Calu3 (cell line): ENCODE measurements around the gene ZNF354C. TPM values are rescaled to one million over a fixed set of nuclear protein-coding genes. Genes with fewer than 3 reads are reported as not detected.

Source experiments
- BruUV-seq: library from RNA; stranded (reverse); fragments of 400-500 nt; replicated peaks from 2 replicates; lab custom pipeline; 2021; lab: Mats Ljungman, UMichigan
- CTCF ChIA-PET: fragments of 300-600 bp; sonication (Branson Sonifier 250); formaldehyde crosslinking; loops from one replicate; lab custom pipeline; 2022; ENCODE audit warnings: antibody characterized with exemption; lab: Charles Lee
- DNase-seq: peaks from one replicate; pipeline ENCODE4 v3.0.0; 2022
- H3K27ac Mint-ChIP-seq: one replicate; pipeline ENCODE4 v1.8.0; 2022; ENCODE audit warnings: mixed read lengths; ENCODE audit not compliant: unreplicated experiment
- H3K27me3 Mint-ChIP-seq: one replicate; pipeline ENCODE4 v1.8.0; 2022; ENCODE audit warnings: mixed read lengths; ENCODE audit not compliant: unreplicated experiment
- H3K36me3 Mint-ChIP-seq: one replicate; pipeline ENCODE4 v1.8.0; 2022; ENCODE audit warnings: mild to moderate bottlenecking, moderate library complexity, mixed read lengths; ENCODE audit not compliant: insufficient read depth, unreplicated experiment
- H3K4me1 Mint-ChIP-seq: one replicate; pipeline ENCODE4 v1.8.0; 2022; ENCODE audit warnings: mild to moderate bottlenecking, low read depth, mixed read lengths; ENCODE audit not compliant: unreplicated experiment
- H3K4me3 Mint-ChIP-seq: one replicate; pipeline ENCODE4 v1.8.0; 2022; ENCODE audit warnings: mild to moderate bottlenecking, low read depth, moderate library complexity, mixed read lengths; ENCODE audit not compliant: unreplicated experiment
- H3K9me3 Mint-ChIP-seq: one replicate; pipeline ENCODE4 v1.8.0; 2022; ENCODE audit warnings: low read depth, mixed read lengths; ENCODE audit not compliant: unreplicated experiment
- CTCF ChIP-seq: fragments of 200-600 bp; IDR thresholded peaks from one replicate; pipeline ENCODE4 v1.8.0; 2022; ENCODE audit warnings: antibody characterized with exemption; ENCODE audit not compliant: unreplicated experiment
- intact Hi-C: fragments of 100-400 bp; cut with micrococcal nuclease; formaldehyde crosslinking; loops from one replicate; pipeline ENCODE4 v1.10.0; 2022; ENCODE audit not compliant: unreplicated experiment
- total RNA-seq: library from RNA; stranded (reverse); gene quantifications from 2 replicates; pipeline ENCODE4 v1.2.3, GENCODE V29; 2022

Gene ZNF354C
- total RNA-seq, 1 experiment from 2014 or later, result 2.1 TPM

DNA sequence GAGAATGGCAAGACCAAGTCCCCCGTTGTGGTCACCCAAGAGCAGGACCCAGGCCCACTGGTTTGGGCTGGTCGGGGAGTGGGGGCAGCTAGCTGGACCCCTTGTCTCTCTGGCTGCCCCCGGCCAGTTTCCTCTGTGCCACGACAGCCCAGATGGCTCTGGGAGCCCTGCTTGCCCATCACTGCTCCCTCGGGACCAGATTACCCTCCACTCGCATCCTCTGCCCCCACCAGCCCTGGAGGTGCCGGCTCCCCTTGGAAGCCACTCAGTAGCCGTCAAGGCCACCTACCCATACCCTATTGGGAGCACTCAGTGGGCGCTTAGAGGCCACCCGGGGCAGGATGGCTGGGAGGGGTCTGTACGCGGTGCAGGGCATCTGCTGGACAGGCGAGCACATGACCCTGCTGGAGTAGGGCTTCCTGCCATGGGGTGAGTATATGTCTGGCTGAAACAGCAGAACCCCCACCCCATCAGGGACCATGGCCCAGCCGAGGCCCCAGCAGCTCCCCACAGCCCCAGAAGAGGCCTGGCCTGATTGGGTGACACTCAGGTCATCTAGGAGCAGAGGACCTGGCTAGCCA, 70.0 kb downstream of the ZNF354C start:
- intact Hi-C loops, result no loop called here
- H3K36me3 Mint-ChIP-seq, result peaks cover 5% of the 10 kb centered on the region
- CTCF ChIA-PET, result no interaction called here
- no peaks in the 10 kb centered on the region for H3K4me1 Mint-ChIP-seq
- no peak overlapping the region for H3K4me3 Mint-ChIP-seq
- no peak for DNase-seq
- BruUV-seq, result no TSS peak
- TF ChIP-seq CTCF, result no peak
- H3K9me3 Mint-ChIP-seq, result peaks cover 10% of the 10 kb centered on the region
- H3K27me3 Mint-ChIP-seq, result no peaks in the 10 kb centered on the region
- H3K27ac Mint-ChIP-seq, result no peak overlapping the region

GRCh38 chr5:179131321-179131835, 71.2 kb downstream of the ZNF354C start:
- TF ChIP-seq CTCF, result no peak
- CTCF ChIA-PET, result interaction anchor here (0.6 kb wide), 1 partner anchor 233 kb away, joined by 6 read pairs; no protein-coding TSS in a partner anchor
- Mint-ChIP-seq H3K4me3 (no peak overlapping the region), H3K27me3 (no peaks in the 10 kb centered on the region), H3K36me3 (peaks cover 5% of the 10 kb centered on the region), H3K27ac (no peak overlapping the region), H3K9me3 (peaks cover 7% of the 10 kb centered on the region), H3K4me1 (no peaks in the 10 kb centered on the region)
- BruUV-seq, result no TSS peak
- no peak for DNase-seq
- intact Hi-C loops, result no loop called here

GRCh38 chr5:179131886-179132585, 71.9 kb downstream of the ZNF354C start:
- Mint-ChIP-seq H3K36me3 (peaks cover 5% of the 10 kb centered on the region), H3K9me3 (peaks cover 7% of the 10 kb centered on the region), H3K27me3 (no peaks in the 10 kb centered on the region), H3K4me3 (no peak overlapping the region), H3K4me1 (no peaks in the 10 kb centered on the region), H3K27ac (no peak overlapping the region)
- intact Hi-C loops, result no loop called here
- no peak for DNase-seq
- TF ChIP-seq CTCF, result no peak
- CTCF ChIA-PET, result interaction anchor here (0.5 kb wide), 1 partner anchor 548 kb away, joined by 4 read pairs; no protein-coding TSS in a partner anchor
- no TSS peak for BruUV-seq

DNA sequence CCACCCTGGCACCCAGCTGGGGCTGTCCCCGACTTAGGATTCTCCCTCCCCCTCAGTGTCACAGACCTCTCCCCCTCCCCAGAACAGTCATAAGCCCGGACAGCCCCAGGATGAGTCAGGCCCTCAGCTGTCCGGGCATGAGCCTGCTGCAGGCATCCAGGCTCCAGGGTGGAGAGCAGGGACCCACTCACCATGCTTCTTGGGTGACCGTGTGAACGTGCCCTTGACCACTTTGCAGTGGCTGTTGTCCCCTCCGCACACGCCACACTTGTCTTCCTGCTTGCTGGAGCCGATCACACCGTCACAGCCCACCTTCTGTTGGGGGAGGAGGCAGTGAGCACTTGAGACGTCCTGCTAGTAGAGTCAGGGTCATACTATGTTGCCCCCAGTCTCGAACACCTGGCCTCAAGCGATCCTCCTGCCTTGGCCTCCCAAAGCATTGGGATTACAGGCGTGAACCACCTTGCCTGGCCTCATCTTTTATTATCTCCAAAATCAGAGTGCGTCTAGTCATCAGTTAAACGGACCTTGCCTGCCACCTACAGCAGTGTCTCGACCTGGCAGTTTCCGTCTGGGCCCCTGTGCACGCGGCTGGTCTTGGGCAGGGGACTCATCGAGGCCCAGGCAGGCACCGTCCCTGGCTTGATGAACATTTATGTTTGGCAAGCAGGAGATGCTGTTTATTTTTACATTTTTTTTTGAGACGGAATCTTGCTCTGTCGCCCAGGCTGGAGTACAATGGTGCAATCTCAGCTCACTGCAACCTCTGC, 72.6 kb downstream of the ZNF354C start:
- TF ChIP-seq CTCF, result no peak
- no peaks in the 10 kb centered on the region for H3K4me1 Mint-ChIP-seq
- H3K27ac Mint-ChIP-seq, result no peak overlapping the region
- no peak for DNase-seq
- CTCF ChIA-PET, result no interaction called here
- H3K4me3 Mint-ChIP-seq, result no peak overlapping the region
- intact Hi-C loops, result no loop called here
- peaks cover 5% of the 10 kb centered on the region for H3K36me3 Mint-ChIP-seq
- H3K27me3 Mint-ChIP-seq, result no peaks in the 10 kb centered on the region
- H3K9me3 Mint-ChIP-seq, result peaks cover 7% of the 10 kb centered on the region
- BruUV-seq, result no TSS peak
